GM19025 (cell line): ENCODE data around the gene CHST1.

ENCODE experiments used
- ATAC-seq: cut with Tn5 transposase; IDR thresholded peaks from one replicate; pipeline ENCODE4 v1.9.1; 2021; ENCODE audit warnings: mild to moderate bottlenecking, low read depth, moderate library complexity; ENCODE audit not compliant: unreplicated experiment

CHST1 gene

DNA sequence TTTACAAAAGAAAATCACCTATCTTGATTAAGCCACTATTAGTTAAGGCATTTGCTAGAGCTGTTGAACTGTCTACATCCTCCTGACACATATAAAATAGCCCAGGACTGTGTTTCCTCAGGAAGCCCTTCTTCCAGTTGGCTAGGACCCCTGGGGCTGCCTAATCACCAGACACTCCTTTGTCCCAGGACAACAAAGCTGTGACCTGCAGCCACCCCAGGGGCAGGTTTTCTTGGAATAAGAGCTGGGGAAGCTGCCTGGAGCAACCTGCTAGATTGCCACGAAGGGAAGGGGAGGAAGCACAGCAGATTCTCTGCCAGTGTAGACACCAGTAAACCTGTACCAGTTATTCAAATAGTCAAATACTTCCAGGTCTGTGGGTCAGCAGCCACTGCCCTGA, 17.6 kb downstream of the CHST1 start:
- no peak for ATAC-seq

DNA sequence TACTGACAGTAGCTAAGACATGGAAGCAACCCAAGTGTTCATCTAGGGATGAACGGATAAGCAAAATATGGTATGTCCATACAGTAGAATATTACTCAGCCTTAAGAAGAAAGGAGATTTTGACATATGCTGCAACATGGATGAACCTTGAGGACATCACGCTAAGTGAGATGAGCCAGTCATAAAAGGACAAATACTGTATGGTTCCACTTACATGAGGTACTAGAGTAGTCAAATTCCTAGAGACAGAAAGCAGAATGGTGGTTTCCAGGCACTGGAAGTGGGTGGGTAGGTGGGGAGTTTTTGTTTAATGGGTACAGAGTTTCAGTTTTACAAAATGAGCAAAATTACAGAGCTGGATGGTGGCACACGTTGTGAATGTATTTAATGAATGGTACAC, 18.1 kb downstream of the CHST1 start:
- ATAC-seq = no peak

DNA sequence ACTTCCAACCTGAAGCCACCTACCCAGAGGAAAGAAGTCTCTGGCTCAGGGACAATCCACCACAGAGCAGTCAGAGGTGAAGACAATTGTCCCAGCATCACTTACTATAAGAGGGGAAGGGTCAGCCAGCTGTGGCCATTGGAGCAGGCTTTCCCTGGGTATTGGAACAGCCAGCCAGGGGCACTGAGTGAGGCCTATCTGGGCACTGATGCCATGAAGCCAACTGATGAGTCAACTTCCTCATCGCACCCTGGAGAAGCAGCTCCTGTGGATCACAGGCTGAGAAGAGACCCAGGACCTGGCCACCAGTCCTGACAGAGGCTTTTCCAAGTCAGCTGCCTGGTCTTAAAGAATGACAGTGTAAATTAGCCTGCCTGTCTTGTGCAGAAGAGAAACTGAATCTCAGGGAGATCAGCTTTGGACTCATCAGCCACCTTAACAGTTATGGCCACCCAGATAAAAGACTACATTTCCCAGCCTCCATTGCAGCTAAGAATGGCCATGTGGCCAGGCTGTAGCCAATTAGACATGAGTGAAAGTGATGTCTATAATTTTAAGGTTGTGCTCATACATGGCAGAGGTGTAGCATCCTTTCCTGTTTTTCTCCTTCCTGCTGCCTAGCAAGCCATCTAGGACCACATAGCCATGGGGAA, 19.0 kb downstream of the CHST1 start:
- no peak for ATAC-seq

DNA sequence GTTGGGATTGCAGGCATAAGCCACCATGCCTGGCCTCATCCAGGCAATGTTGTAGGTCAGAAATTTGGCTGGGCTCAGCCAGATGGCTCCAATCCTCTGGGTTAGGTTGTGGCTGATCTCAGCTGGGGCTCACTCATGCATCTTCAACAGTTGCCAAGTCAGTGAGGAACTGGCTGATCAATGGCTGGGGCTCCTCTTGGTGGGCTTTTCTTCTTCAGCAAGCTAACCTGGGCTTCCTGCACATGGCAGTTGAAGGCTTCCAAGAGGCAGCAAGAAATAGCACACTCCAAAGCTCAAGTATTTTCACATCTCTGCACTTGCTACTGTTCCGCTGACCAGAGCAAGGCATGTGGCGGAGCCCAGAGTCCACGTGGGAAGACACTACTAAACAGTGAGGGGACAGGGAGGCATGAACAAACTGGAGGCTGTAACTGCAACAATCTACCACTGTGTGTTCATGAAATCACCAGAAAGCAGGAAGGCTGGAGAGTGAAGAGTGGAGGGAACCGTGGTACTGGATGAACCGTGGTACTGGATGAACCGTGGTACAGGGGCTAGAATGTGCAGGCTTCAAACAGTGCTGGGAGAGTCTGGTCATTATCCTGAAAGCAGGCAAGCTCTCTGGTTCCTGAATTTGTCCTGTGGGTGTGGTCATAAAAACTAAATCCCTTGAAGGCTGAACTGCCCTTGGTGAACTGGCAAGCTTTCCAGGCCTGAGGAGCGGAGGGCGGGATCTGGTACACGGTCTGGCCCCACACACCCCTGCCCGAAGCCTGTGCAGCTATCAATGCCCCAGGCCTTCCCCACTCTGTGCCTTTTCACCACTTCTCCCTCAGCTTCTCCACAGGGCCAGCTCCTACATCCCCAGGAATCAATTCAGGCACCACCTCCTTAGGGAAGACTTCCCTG, 20.2 kb downstream of the CHST1 start:
- ATAC-seq = no peak

DNA sequence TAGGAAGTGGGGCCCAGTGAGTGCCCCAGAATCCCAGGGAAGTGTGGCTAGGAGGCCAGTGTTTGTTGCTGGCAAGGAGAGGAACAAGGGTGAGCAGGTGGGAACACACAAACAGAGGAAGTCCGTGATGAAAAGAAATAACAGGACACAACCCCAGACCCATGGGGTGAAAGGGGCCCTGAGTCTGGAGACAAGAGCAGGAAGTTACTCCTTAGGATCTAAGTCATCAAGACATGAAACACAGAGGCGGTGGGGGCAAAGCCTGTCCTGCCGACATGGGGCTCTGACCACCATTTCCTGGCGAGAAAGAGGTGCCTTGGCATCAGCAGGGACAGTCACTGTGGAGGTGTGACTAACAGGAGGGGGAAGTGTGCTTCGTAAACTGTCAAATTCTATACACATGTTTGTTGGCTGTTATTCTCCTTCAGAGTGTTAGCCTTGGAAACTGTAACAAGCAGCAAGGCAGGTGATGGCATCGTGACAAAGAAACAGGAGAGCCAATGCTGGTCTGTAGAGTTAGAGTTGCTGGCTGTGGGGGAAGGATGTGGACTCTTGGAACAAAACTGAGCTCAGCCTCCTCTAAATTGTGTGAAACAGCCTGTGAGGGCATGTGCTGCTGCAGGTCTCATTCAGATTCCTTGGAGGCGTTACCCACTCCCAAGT, 21.7 kb downstream of the CHST1 start:
- ATAC-seq = no peak

DNA sequence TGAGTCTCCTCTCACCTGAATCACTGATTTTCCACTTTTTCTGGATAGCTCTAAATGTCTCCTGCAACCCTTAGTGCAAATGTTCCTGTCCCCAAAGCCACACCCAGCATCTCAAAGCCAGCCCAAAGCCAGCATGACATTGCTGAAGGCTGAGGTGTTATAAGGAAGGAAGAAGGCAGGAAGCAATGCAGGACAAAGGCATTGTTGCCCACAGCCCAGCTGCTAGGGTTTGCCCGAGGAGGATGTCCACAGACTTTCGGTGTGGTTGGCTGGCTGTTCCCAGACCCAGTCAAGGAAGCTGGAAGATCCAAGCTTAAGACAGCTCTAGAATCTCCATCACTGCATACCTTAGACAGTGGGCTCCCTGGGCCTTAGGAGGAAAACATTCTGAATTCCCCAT, 23.5 kb downstream of the CHST1 start:
- ATAC-seq = no peak

DNA sequence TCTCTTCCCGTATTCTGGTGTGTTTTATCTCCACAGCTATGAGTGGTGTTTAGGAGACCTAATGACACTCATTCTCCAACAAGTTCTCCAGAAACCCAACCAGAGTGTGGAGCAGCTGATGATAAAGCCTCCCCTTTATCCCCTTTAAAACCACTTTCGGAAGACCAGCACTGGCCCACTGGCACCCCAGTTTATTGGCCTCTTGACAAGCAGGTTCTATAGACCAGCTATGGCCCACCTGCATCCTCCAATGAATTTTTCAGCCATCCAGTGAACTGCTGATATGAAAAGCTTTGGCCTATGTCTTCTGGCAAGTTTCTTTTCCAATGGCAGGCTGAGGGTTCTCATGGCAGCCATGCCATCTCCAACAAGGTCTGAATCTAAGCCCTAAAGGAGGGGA, 27.4 kb downstream of the CHST1 start:
- no peak for ATAC-seq

DNA sequence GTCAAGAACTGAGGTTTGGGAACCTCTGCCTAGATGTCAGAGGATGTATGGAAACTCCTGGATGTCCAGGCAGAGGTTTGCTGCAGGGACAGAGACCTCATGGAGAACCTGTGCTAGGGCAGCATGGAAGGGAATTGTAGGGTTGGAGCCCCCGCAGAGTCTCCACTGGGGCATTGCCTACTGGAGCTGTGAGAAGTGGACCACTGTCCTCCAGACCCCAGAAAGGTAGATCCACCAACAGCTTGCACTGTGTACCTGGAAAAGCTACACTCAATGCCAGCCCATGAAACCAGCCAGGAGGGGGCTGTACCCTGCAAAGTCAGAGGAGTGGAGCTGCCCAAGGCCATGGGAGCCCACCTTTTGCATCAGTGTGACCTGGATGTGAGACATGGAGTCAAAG, 29.5 kb downstream of the CHST1 start:
- no peak for ATAC-seq

DNA sequence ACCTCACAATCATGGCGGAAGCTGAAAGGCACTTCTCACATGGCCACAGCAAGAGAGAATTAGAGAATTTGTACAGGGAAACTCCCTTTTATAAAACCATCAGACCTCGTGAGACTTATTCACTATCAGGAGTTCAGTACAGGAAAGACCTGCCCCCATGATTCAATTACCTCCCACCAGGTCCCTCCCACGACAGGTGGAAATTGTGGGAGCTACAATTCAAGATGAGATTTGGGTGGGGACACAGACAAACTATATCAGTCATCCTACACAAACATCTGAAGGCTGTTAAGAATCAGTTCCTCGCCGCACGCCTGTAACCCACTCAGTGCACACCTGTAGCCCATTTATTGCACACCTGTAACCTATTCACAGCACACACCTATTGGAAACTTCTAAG, 39.8 kb downstream of the CHST1 start:
- ATAC-seq = no peak

DNA sequence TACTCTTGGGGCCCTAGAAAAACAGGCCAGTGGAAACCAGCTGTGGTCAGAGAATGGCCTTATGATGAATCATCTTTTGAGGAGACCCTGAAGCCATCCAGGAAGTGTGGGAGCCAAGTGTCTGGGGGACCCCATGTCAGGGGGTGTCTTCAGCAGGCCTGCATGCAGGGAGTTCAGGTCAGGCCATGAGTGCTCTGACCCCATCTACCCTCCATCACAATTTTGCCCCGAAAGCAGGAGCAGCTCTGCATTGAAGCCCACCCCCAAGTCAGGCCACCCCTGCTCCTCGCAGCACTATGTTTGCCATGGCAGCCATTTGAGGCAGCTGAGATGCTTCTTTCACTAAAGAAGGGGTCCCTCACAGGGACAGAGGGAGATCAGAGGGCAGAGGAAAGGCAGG, 41.3 kb downstream of the CHST1 start:
- ATAC-seq = no peak

DNA sequence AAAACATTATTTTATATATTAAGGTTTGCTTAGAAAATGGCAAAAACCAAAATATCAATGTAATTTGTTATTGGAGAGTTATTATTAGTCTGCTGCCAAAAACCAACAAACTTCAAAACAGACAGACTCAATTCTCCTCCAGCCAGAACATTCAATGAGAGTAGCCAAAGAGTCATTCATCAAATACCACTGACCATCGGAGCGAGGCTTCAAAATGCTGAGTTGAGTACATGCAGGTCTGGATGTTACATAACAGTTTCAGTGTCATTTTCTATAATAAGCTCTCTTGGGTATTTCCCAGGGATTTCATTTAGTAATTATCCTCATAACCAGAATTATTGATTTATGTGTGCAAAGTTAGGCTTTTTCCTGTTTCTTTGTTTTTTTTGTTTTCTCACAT, 42.6 kb downstream of the CHST1 start:
- no peak for ATAC-seq

DNA sequence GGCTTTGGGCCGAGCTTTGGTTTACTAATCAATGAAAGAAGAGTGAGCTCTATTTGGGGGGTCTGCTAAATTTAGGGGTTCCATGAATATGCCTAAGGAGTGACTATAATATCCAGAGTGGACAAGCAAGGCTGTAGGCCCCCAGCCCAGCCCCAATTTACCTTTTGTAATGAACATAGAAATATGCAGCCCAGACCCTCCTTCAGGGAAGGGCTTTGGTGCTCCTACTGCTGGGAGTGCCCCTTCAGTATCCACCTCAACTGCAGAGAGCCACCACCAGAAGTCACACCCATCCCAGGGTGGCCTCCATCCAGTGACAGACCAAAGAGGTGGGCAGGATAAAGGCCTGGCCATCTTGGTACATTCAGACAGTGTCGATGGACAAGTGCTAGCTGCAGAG, 43.1 kb downstream of the CHST1 start:
- ATAC-seq = no peak

DNA sequence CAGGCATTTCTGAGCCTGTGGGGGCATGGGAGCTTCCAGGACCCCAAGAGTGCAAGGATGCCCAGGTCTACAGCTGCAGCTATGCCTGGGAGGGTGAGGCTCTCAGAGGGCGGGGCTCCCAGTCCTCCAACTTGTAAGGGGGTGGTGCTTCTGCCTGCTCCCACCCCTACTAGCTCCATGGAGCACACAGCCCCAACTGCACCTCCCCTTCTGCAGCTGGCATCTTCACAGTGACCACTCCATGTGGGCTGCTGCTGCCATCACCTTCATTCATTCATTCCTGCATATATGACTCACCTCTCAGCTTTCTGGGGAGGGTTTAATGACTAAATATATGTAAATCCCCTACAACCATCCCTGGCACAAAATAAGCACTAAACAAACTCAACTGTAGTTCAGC, 43.8 kb downstream of the CHST1 start:
- no peak for ATAC-seq

DNA sequence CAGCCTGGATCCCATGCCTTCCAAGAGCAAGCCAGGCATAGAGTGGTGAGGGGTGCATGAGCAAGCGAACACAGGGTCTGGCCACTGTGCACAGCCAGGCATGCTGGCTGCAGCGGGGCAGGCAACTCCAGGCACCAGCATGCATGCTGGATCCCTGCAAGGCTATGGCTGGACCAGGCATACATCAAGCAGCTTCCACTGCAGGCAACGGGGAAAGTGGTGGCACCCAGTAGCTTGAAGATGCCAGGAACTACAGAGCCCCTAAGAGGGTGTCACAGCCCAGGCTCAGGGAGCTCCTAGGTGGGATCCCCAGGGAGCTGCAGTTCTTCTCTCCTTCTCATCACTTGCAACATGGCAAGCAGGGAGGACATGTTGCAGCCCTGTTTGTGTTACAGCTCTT, 45.2 kb downstream of the CHST1 start:
- no peak for ATAC-seq

DNA sequence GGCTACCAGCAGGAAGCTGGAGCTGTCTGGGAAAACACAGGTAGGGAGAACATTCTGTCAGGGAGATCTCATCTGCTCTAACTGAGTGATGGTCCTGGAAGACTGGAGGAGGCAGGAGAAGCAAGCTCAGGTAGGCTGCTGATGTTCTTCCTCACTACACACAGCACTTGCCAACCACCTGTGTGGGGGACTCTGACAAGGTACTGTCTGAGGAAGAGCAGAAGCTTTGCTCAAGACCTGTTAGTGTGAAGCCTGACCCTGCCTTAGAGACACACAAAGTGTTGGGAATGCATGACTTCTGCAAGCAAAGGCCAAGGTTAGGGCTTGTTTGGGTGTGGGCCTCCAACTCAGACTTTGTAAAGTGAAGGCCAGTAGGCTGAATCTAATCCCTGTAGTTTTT, 46.5 kb downstream of the CHST1 start:
- ATAC-seq = no peak

DNA sequence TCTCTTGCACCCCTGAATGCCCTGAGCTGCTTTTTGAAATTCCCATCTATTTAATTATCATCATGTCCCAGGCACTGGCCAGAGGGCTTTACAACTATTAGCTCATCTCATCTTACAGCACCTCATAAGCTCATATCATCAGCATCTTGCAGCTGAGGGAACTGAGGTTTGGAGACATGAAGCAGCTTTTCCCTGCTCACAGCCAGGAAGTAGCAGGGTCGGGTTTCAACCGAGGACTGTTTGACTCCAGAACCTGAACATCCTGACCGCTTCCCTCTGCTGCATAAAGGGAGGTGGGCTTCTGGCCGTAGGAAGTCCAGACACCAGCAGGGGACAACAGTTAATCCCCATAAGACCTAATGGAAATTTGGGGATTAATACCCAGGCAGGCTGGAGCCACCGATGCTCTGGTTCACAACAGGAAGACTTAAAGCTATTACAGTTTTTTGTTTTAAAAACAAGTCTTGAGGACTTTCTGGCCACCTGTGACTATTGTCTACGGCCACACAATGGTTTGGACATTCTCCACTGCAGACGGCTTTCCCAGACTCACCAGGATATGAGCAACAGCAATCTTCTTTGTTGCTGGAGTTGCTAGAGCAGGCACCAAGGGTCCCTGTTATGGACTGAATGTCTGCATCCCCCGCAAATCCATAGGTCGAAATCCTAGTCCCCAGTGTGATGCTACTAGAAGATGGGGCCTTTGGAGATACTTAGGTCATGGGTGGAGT, 47.4 kb downstream of the CHST1 start:
- ATAC-seq = no peak

DNA sequence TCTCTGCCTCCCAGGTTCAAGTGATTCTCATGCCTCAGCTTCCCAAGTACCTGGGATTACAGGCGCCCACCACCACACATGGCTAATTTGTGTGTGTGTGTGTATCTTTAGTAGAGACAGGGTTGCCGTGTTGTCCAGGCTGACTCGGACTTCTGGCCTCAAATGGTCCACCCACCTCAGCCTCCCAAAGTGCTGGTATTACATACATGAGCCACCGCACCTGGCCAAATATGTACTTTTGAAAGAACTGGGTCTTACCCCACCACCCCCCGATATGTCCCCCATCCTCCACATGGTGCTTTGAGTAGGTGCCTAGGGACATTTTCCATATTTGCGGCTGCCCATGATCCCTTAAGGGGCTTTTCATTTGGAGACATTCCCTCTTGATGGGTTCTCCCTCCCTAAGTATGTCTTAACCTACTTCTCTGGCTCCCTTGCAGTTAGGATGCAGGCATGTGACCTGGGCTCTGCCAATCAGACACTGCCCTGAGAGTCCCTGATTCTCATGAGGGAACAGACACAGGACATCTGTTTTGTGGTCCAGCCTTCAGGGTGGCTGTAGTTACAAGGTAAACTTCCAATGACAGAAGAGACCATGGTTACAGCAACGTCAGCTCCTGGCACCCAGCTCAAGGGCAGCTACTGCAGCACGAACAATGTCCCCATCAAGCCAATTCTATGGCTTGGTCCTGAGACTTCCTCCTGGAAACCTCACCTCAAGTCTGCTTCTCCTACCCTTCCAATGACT, 48.4 kb downstream of the CHST1 start:
- no peak for ATAC-seq

DNA sequence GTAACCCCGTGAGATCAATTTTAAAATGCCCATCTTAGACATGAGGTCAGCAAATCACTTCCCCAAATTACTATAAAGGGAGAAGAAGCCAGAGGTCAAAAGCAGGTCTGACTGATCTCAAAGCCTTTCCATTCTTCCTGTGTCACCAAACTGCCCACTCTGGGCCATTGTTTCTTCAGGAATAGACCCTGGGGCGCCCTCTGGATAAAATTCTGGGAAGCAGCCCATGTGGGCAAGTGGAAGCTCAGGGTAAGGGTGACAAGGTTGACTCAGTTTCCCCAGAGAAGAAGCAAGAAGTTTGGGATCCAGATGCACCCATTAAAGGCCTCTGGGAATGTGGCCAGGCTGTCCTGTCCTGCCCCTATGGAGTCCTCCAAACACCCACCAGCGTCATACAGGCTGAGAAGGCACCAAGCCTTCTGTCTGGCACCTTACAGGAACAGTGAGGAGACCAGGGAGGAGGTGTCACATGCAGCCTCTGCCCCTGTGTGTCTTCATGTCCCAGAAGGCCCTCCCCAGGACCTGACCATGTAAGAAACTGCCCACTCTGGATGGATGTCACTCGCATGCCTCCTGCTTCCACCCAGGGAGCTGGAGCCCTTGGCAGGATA, 50.1 kb downstream of the CHST1 start:
- no peak for ATAC-seq

DNA sequence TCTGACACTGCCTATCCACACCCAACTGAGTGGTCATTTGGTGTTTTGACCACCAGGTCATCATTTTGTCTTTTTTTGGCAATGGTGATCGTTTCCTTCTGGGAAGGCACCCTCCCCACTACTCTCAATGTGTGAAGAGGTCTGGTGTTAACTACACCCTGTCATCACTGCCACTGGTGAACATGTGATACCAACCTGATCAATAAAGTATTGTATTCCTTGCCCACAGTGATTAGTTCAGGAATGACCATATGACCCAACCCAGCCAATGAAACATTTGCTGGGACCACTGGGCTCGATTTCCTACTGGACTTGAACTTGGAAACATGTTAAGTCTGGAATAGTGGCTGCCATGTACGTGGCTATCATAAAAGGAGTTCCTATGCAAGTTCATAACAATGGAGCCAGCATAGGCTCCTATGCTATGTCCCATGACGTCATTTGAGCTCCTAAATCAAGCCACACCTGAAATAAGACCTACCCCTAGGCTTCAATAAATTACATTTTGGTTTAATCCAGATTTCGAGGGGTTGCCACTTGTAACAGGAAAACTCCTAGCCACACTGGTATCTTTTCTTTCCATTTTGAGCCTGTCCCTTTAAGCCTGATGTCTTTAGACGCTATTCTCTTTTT, 51.1 kb downstream of the CHST1 start:
- no peak for ATAC-seq
